ENCODE results near the gene WT1.

WT1 gene

GRCh38 chr11:32366666-32367065 lies 68.7 kb downstream of the WT1 start:
- H3K4me3 ChIP-seq (ENCODE audit: low read depth, low read length) = no peak overlapping the region
- DNase-seq (ENCODE audit: low read depth) = no peak
- TF ChIP-seq CTCF (IDR thresholded peaks at IDR 0.05; ENCODE audit: control insufficient read depth, extremely low read depth, insufficient read depth) = no peak

- H3K4me3 ChIP-seq (ENCODE audit: low read depth, low read length) = no peak overlapping the region
- no peak for TF ChIP-seq CTCF (IDR thresholded peaks at IDR 0.05; ENCODE audit: control insufficient read depth, extremely low read depth, insufficient read depth)
- DNase-seq (ENCODE audit: low read depth) = no peak
Observed at GRCh38 chr11:32365192-32365591, 70.1 kb downstream of the WT1 start.

- no peak for DNase-seq (ENCODE audit: low read depth)
- H3K4me3 ChIP-seq (ENCODE audit: low read depth, low read length) = no peak overlapping the region
- no peak for TF ChIP-seq CTCF (IDR thresholded peaks at IDR 0.05; ENCODE audit: control insufficient read depth, extremely low read depth, insufficient read depth)
Observed at GRCh38 chr11:32358729-32359128, 76.6 kb downstream of the WT1 start.

GRCh38 chr11:32353884-32354283 lies 81.5 kb downstream of the WT1 start:
- H3K4me3 ChIP-seq (ENCODE audit: low read depth, low read length) = no peak overlapping the region
- DNase-seq (ENCODE audit: low read depth) = no peak
- TF ChIP-seq CTCF (IDR thresholded peaks at IDR 0.05; ENCODE audit: control insufficient read depth, extremely low read depth, insufficient read depth) = no peak

GRCh38 chr11:32348502-32348901 lies 86.8 kb downstream of the WT1 start:
- TF ChIP-seq CTCF (IDR thresholded peaks at IDR 0.05; ENCODE audit: control insufficient read depth, extremely low read depth, insufficient read depth) = no peak
- H3K4me3 ChIP-seq (ENCODE audit: low read depth, low read length) = no peak overlapping the region
- no peak for DNase-seq (ENCODE audit: low read depth)

GRCh38 chr11:32344946-32345345 lies 90.4 kb downstream of the WT1 start:
- DNase-seq (ENCODE audit: low read depth) = no peak
- TF ChIP-seq CTCF (IDR thresholded peaks at IDR 0.05; ENCODE audit: control insufficient read depth, extremely low read depth, insufficient read depth) = no peak
- no peak overlapping the region for H3K4me3 ChIP-seq (ENCODE audit: low read depth, low read length)

GRCh38 chr11:32343325-32344008 lies 91.9 kb downstream of the WT1 start:
- no peak for TF ChIP-seq CTCF (IDR thresholded peaks at IDR 0.05; ENCODE audit: control insufficient read depth, extremely low read depth, insufficient read depth)
- H3K4me3 ChIP-seq (ENCODE audit: low read depth, low read length) = no peak overlapping the region
- no peak for DNase-seq (ENCODE audit: low read depth)

Data from LNCaP clone FGC (cell line).